Measurements from ENCODE around the gene ALDOB.

ALDOB gene

DNA sequence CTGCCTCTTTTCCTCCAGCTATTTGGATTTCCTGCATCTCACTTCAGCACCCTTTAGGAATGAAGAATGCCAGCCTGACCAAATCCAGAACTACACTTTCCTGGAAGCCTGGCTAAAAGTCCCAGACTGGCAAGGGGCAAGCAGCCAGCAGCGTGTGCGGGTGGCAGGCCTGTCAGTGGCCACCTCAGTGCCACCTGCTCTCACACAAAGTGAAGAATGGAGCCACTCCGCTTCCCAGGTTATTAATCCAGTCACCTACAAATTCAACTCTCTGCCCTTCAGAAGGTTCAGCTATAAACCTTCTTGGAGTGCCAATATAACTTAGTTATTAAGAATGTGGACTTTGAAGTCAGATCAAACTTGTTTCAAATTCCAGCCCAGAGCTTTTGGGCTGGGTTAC is 6.7 kb upstream of the ALDOB start:
- no peak for DNase-seq (ENCODE audit: low read depth)
- TF ChIP-seq, protein P1, sequence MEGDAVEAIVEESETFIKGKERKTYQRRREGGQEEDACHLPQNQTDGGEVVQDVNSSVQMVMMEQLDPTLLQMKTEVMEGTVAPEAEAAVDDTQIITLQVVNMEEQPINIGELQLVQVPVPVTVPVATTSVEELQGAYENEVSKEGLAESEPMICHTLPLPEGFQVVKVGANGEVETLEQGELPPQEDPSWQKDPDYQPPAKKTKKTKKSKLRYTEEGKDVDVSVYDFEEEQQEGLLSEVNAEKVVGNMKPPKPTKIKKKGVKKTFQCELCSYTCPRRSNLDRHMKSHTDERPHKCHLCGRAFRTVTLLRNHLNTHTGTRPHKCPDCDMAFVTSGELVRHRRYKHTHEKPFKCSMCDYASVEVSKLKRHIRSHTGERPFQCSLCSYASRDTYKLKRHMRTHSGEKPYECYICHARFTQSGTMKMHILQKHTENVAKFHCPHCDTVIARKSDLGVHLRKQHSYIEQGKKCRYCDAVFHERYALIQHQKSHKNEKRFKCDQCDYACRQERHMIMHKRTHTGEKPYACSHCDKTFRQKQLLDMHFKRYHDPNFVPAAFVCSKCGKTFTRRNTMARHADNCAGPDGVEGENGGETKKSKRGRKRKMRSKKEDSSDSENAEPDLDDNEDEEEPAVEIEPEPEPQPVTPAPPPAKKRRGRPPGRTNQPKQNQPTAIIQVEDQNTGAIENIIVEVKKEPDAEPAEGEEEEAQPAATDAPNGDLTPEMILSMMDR (IDR thresholded peaks at IDR 0.05; ENCODE audit: insufficient read depth, low read depth, low read length, missing control alignments) = no peak
- H3K4me3 ChIP-seq (ENCODE audit: low read length) = no peak overlapping the region

- DNase-seq (ENCODE audit: low read depth) = no peak
- H3K4me3 ChIP-seq (ENCODE audit: low read length) = no peak overlapping the region
- TF ChIP-seq, protein P1 (IDR thresholded peaks at IDR 0.05; ENCODE audit: insufficient read depth, low read depth, low read length, missing control alignments) = no peak
These were observed 5.2 kb upstream of the ALDOB start for GRCh38 chr9:101440714-101441230.

- TF ChIP-seq, protein P1 (IDR thresholded peaks at IDR 0.05; ENCODE audit: insufficient read depth, low read depth, low read length, missing control alignments) = no peak
- H3K4me3 ChIP-seq (ENCODE audit: low read length) = no peak overlapping the region
- DNase-seq (ENCODE audit: low read depth) = no peak
These were observed 2.9 kb upstream of the ALDOB start for GRCh38 chr9:101438523-101438922.

- DNase-seq (ENCODE audit: low read depth) = no peak
- TF ChIP-seq, protein P1 (IDR thresholded peaks at IDR 0.05; ENCODE audit: insufficient read depth, low read depth, low read length, missing control alignments) = no peak
These were observed 2.2 kb upstream of the ALDOB start for GRCh38 chr9:101437806-101438232.

DNA sequence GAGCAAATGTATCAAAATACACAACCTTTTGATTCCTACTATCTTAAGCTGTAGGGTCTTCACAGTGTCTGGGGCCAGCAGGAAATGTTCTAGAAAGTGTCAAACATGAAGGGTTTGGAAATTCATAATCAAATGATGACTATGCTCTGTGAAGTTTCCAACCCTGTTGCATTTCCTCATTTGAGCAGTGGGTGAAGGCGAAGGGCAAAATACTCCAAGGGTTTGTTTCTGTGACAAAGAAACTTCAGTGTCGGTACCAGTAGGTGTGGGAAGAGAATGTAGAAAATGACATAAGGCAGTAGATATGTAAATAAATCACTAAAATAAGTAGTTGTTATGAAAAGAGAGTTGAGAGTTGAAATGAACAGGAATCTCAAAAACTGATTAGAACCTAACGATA is 576 bp downstream of the ALDOB start:
- TF ChIP-seq, protein P1 (IDR thresholded peaks at IDR 0.05; ENCODE audit: insufficient read depth, low read depth, low read length, missing control alignments) = no peak
- DNase-seq (ENCODE audit: low read depth) = no peak
- H3K4me3 ChIP-seq (ENCODE audit: low read length) = no peak overlapping the region

More at GRCh38 chr9:101437806-101438232, 2.2 kb upstream of the ALDOB start:
- no peak overlapping the region for H3K4me3 ChIP-seq (ENCODE audit: low read length)

DNA sequence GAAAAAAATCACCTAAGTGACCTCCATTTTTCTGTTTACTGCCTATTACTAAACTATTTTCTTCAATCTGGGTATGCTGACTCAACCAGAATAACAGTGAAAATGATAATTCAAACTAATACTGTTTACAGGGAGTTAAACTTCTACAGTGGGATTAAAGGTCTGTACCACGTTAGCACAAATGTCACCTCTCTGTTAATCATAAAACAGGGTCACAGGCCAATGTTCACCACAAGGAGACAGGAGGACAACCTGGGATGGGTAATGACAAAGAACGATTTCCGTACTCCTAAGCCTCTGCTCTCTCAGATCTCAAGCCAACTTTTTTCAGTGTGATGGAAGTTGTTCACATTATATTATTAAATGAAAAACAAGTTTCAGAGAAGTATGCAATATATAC is 2.3 kb downstream of the ALDOB start:
- DNase-seq (ENCODE audit: low read depth) = no peak
- TF ChIP-seq, protein P1 (IDR thresholded peaks at IDR 0.05; ENCODE audit: insufficient read depth, low read depth, low read length, missing control alignments) = no peak
- no peak overlapping the region for H3K4me3 ChIP-seq (ENCODE audit: low read length)

- DNase-seq (ENCODE audit: low read depth) = no peak
- H3K4me3 ChIP-seq (ENCODE audit: low read length) = no peak overlapping the region
- TF ChIP-seq, protein P1 (IDR thresholded peaks at IDR 0.05; ENCODE audit: insufficient read depth, low read depth, low read length, missing control alignments) = no peak
These were observed 2.8 kb downstream of the ALDOB start for GRCh38 chr9:101432740-101433139.
